NB4 (cell line): Measurements from ENCODE around the gene XDH.

ENCODE experiments used
- CTCF ChIP-seq: IDR thresholded peaks from one replicate; pipeline ENCODE4 v1.5.1; 2012; ENCODE audit warnings: low read depth, low read length
- POLR2A ChIP-seq: IDR thresholded peaks from 2 replicates; pipeline ENCODE4 v1.6.1; 2011; ENCODE audit warnings: mild to moderate bottlenecking; ENCODE audit not compliant: insufficient read length; ENCODE audit errors: extremely low read depth

DNA sequence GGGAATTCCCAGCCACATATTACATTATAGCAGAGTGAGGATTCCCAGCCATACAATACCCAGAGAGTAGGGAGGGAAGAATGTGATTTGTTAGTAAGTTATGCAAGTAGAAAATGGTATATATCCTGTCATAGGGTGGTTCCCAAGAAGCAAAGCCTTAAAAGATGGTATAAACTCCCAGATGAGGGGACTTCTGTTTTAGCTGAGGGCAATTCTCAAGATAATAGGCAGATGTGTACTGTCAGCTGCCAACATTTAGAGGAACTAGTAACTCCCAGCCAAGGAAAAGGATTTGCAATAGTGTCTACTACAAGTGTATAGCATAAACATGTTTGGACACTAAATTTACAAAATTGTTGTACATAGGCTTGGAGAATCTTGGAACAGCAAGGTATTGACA is 86.5 kb downstream of the XDH start:
- TF ChIP-seq CTCF (no peak), POLR2A (no peak)
